WTC11 (cell line): ENCODE measurements around the gene RABL6.

ENCODE experiments used
- FOXJ3 ChIP-seq: sonication (generic); formaldehyde crosslinking; IDR thresholded peaks from 2 replicates; pipeline ENCODE4 v1.9.0; 2021; ENCODE audit warnings: missing genetic modification reagents, mild to moderate bottlenecking, borderline replicate concordance
- MAX ChIP-seq: sonication (generic); formaldehyde crosslinking; IDR thresholded peaks from 2 replicates; pipeline ENCODE4 v1.8.0; 2022; ENCODE audit warnings: mild to moderate bottlenecking, missing genetic modification reagents
- TF ChIP-seq, protein P1 (sequence below): fragments of 200-600 bp; IDR thresholded peaks from 2 replicates; pipeline ENCODE4 v1.8.0; 2022; ENCODE audit warnings: antibody characterized with exemption
- TF ChIP-seq, protein P2 (sequence below): sonication (generic); formaldehyde crosslinking; IDR thresholded peaks from 2 replicates; pipeline ENCODE4 v1.8.0; 2022; ENCODE audit warnings: mild to moderate bottlenecking, missing genetic modification reagents
- TF ChIP-seq, protein P3 (sequence below): sonication (generic); formaldehyde crosslinking; IDR thresholded peaks from 2 replicates; pipeline ENCODE4 v1.8.1; 2022; ENCODE audit warnings: low read depth, missing genetic modification reagents, borderline replicate concordance
- TF ChIP-seq, protein P4 (sequence below): sonication (generic); formaldehyde crosslinking; IDR thresholded peaks from 2 replicates; pipeline ENCODE4 v1.8.1; 2022; ENCODE audit warnings: low read depth, mild to moderate bottlenecking, moderate library complexity, missing genetic modification reagents, borderline replicate concordance

DNA sequence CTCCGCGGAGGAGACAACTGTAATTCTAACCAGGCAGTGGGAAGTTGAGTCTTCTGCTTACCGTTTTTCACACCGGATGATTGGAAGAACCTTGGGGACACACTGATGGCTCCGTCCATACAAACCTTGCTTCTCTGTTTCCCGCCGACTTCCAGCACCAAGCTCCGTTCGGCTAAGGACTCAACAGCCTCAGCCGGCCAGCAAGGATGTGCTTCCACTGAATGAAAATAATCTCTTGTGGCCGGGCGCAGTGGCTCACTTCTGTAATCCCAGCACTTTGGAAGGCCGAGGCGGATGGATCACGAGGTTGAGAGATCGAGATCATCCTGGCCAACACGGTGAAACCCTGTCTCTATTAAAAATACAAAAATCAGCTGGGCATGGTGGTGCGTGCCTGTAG is 60.2 kb downstream of the RABL6 start:
- TF ChIP-seq, protein P1, sequence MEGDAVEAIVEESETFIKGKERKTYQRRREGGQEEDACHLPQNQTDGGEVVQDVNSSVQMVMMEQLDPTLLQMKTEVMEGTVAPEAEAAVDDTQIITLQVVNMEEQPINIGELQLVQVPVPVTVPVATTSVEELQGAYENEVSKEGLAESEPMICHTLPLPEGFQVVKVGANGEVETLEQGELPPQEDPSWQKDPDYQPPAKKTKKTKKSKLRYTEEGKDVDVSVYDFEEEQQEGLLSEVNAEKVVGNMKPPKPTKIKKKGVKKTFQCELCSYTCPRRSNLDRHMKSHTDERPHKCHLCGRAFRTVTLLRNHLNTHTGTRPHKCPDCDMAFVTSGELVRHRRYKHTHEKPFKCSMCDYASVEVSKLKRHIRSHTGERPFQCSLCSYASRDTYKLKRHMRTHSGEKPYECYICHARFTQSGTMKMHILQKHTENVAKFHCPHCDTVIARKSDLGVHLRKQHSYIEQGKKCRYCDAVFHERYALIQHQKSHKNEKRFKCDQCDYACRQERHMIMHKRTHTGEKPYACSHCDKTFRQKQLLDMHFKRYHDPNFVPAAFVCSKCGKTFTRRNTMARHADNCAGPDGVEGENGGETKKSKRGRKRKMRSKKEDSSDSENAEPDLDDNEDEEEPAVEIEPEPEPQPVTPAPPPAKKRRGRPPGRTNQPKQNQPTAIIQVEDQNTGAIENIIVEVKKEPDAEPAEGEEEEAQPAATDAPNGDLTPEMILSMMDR: no peak
- TF ChIP-seq, protein P2, sequence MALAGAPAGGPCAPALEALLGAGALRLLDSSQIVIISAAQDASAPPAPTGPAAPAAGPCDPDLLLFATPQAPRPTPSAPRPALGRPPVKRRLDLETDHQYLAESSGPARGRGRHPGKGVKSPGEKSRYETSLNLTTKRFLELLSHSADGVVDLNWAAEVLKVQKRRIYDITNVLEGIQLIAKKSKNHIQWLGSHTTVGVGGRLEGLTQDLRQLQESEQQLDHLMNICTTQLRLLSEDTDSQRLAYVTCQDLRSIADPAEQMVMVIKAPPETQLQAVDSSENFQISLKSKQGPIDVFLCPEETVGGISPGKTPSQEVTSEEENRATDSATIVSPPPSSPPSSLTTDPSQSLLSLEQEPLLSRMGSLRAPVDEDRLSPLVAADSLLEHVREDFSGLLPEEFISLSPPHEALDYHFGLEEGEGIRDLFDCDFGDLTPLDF (CRISPR knock-in tag): no peak
- TF ChIP-seq MAX (CRISPR knock-in tag) (no peak), FOXJ3 (no peak)
- TF ChIP-seq, protein P3, sequence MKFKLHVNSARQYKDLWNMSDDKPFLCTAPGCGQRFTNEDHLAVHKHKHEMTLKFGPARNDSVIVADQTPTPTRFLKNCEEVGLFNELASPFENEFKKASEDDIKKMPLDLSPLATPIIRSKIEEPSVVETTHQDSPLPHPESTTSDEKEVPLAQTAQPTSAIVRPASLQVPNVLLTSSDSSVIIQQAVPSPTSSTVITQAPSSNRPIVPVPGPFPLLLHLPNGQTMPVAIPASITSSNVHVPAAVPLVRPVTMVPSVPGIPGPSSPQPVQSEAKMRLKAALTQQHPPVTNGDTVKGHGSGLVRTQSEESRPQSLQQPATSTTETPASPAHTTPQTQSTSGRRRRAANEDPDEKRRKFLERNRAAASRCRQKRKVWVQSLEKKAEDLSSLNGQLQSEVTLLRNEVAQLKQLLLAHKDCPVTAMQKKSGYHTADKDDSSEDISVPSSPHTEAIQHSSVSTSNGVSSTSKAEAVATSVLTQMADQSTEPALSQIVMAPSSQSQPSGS (CRISPR knock-in tag): no peak
- TF ChIP-seq, protein P4, sequence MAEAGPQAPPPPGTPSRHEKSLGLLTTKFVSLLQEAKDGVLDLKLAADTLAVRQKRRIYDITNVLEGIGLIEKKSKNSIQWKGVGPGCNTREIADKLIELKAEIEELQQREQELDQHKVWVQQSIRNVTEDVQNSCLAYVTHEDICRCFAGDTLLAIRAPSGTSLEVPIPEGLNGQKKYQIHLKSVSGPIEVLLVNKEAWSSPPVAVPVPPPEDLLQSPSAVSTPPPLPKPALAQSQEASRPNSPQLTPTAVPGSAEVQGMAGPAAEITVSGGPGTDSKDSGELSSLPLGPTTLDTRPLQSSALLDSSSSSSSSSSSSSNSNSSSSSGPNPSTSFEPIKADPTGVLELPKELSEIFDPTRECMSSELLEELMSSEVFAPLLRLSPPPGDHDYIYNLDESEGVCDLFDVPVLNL: no peak
